Liver (tissue), 9 donors: ENCODE data around the gene MYO7B. TPM values are rescaled to one million over a fixed set of nuclear protein-coding genes. Genes with fewer than 3 reads are reported as not detected.

Experiments
- DNase-seq: peaks from one replicate; pipeline ENCODE4 v3.0.0-alpha.2; 2017; ENCODE audit warnings: low spot score
- H3K27ac ChIP-seq, 2 donors: one replicate each; pipeline ENCODE4 v1.7.0; 2013; ENCODE audit warnings: inconsistent platforms in 2 of 2, low read length in 2 of 2, control low read depth in 1 of 2, low read depth in 1 of 2, mild to moderate bottlenecking in 1 of 2
- H3K27me3 ChIP-seq, 4 donors: one replicate each; pipeline versions ENCODE4 v1.6.1 to v1.7.0; 2013; ENCODE audit warnings: low read length in 3 of 4, inconsistent platforms in 1 of 4, mild to moderate bottlenecking in 1 of 4, moderate library complexity in 1 of 4; ENCODE audit not compliant: control insufficient read depth in 4 of 4, insufficient read depth in 4 of 4
- H3K36me3 ChIP-seq, 4 donors: one replicate each; pipeline versions ENCODE4 v1.6.1 to v1.7.0; 2013; ENCODE audit warnings: low read length in 3 of 4, mild to moderate bottlenecking in 3 of 4, low read depth in 1 of 4, moderate library complexity in 1 of 4; ENCODE audit not compliant: control insufficient read depth in 4 of 4, insufficient read depth in 3 of 4
- H3K4me1 ChIP-seq, 4 donors: one replicate each; pipeline versions ENCODE4 v1.6.1 to v1.7.0; 2013; ENCODE audit warnings: low read length in 3 of 4, mild to moderate bottlenecking in 3 of 4, moderate library complexity in 1 of 4; ENCODE audit not compliant: control insufficient read depth in 4 of 4, insufficient read depth in 4 of 4
- H3K4me3 ChIP-seq, 3 donors: one replicate each; pipeline versions ENCODE4 v1.6.1 to v1.7.0; 2013; ENCODE audit warnings: low read length in 3 of 3, control low read depth in 1 of 3, low read depth in 1 of 3, mild to moderate bottlenecking in 1 of 3
- H3K9ac ChIP-seq, 2 donors: one replicate each; pipeline ENCODE4 v1.7.0; 2013; ENCODE audit warnings: low read length in 2 of 2, mild to moderate bottlenecking in 2 of 2, moderate library complexity in 2 of 2, control low read depth in 1 of 2, low read depth in 1 of 2
- H3K9me3 ChIP-seq, 4 donors: one replicate each; pipeline versions ENCODE4 v1.6.1 to v1.7.0; 2013; ENCODE audit warnings: low read length in 3 of 4; ENCODE audit not compliant: control insufficient read depth in 4 of 4
- EGR1 ChIP-seq, 2 donors: IDR thresholded peaks; 2 replicates each; pipeline ENCODE4 v1.6.1; 2016 to 2018; ENCODE audit warnings: antibody characterized with exemption in 2 of 2, low read depth in 2 of 2
- FOXA1 ChIP-seq: IDR thresholded peaks from 2 replicates; pipeline ENCODE4 v1.6.1; 2016; ENCODE audit warnings: antibody characterized with exemption
- FOXA2 ChIP-seq: IDR thresholded peaks from 2 replicates; pipeline ENCODE4 v1.6.1; 2016; ENCODE audit warnings: antibody characterized with exemption
- GABPA ChIP-seq, 2 donors: IDR thresholded peaks in 1 of 2; conservative IDR thresholded peaks in 1 of 2; 2 replicates each; pipeline ENCODE4 v1.6.1; 2016; ENCODE audit warnings: antibody characterized with exemption in 2 of 2, mild to moderate bottlenecking in 1 of 2, moderate library complexity in 1 of 2
- HNF4A ChIP-seq, 2 donors: conservative IDR thresholded peaks; 2 replicates each; pipeline ENCODE4 v1.6.1; 2016; ENCODE audit warnings: antibody characterized with exemption in 2 of 2, mild to moderate bottlenecking in 2 of 2
- HNF4G ChIP-seq: IDR thresholded peaks from 2 replicates; pipeline ENCODE4 v1.6.1; 2016; ENCODE audit warnings: antibody characterized with exemption
- JUND ChIP-seq, 2 donors: IDR thresholded peaks; 2 replicates each; pipeline ENCODE4 v1.6.1; 2016; ENCODE audit warnings: antibody characterized with exemption in 2 of 2
- NR2F2 ChIP-seq: IDR thresholded peaks from 2 replicates; pipeline ENCODE4 v1.6.1; 2016; ENCODE audit warnings: antibody characterized with exemption
- RAD21 ChIP-seq, 2 donors: IDR thresholded peaks; 2 replicates each; pipeline ENCODE4 v1.6.1; 2016; ENCODE audit warnings: antibody characterized with exemption in 2 of 2, mild to moderate bottlenecking in 2 of 2
- RXRA ChIP-seq, 2 donors: IDR thresholded peaks; 2 replicates each; pipeline ENCODE4 v1.6.1; 2017 to 2018; ENCODE audit warnings: antibody characterized with exemption in 2 of 2, mild to moderate bottlenecking in 1 of 2
- SP1 ChIP-seq: IDR thresholded peaks from 2 replicates; pipeline ENCODE4 v1.6.1; 2018; ENCODE audit warnings: antibody characterized with exemption, mild to moderate bottlenecking
- TAF1 ChIP-seq: conservative IDR thresholded peaks from 2 replicates; pipeline ENCODE4 v1.6.1; 2016; ENCODE audit warnings: antibody characterized with exemption, mild to moderate bottlenecking
- YY1 ChIP-seq: IDR thresholded peaks from 2 replicates; pipeline ENCODE4 v1.6.1; 2016; ENCODE audit warnings: antibody characterized with exemption, mild to moderate bottlenecking
- WGBS: extraction: QIAGEN DNeasy Blood & Tissue Kit; methylation state at CpG from one replicate; pipeline ENCODE4 v1.1.7; 2013; 5-methylcytosine and 5-hydroxymethylcytosine counted together
- polyA plus RNA-seq, 2 donors: library from polyadenylated mRNA; stranded (reverse) in 1 of 2; unstranded in 1 of 2; fragments of 200-250 nt in 1 of 2; fragments of >200 nt in 1 of 2; fragmentation: Nextera tagmentation in 1 of 2; extraction: Ambion mirVana in 1 of 2; gene quantifications; one replicate each; pipeline versions ENCODE4 v1.2.1 to v1.2.3, GENCODE V29; 2013 to 2015
- total RNA-seq, 2 donors: library from RNA; depleted of rRNA; stranded (reverse); fragments of >200 nt; gene quantifications; one replicate each; pipeline ENCODE4 v1.2.3, GENCODE V29; 2014
- TF ChIP-seq, protein P1 (sequence below): IDR thresholded peaks from 2 replicates; pipeline ENCODE4 v1.6.1; 2016; ENCODE audit warnings: antibody characterized with exemption
- TF ChIP-seq, protein P2 (sequence below): IDR thresholded peaks from 2 replicates; pipeline ENCODE4 v1.6.1; 2016; ENCODE audit warnings: antibody characterized with exemption
- TF ChIP-seq, protein P3 (sequence below): IDR thresholded peaks from 2 replicates; pipeline ENCODE4 v1.6.1; 2016; ENCODE audit warnings: antibody characterized with exemption, mild to moderate bottlenecking
- TF ChIP-seq, protein P4 (sequence below): IDR thresholded peaks from 2 replicates; pipeline ENCODE4 v1.6.1; 2016; ENCODE audit warnings: antibody characterized with exemption
- donor health status: healthy.
- donor health status: healthy.
- donor health status: healthy.
- donor health status: healthy.
- donor health status: healthy.

MYO7B gene
- total and polyA plus RNA-seq, 4 donors: 0.15 to 1.1 (median 0.64) TPM

DNA sequence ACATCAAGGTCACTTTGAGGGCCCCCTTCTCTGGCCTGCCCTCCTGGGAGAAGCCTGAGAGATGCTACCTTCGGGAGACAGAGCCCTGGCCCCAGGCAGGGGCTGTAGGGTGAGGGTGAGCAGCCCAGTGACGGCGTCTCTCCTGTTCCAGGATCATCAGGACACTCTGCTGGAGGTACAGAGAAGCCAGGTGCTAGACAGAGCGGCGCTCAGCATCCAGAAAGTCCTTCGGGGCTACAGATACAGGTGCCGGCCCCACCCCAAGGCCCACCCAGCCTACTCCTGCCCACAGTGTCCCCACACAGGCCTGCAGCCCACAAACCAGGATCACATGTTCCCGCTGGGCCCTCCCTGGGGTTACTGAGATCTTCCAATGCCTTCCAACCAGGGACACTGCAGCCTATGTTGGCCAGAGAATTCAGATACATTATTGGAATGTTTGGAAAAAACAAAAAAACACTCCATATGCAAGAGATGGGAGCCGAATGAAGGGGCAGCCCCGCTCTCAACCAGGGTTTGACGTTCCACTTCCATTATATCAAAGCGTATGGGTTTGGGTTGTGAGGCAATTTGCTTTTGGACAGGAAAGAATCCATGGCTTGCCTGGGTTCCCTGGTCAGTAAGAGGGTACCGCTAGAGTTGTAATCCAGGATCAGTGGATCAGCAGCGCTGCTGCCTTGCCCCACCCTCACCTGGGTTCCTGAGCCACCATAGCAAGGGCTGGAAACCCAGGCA lies 61.0 kb downstream of the MYO7B start:
- H3K27ac ChIP-seq: no peak overlapping the region
- no peaks in the 10 kb centered on the region for H3K27me3 ChIP-seq
- no peak overlapping the region for H3K4me3 ChIP-seq
- TF ChIP-seq, protein P1, sequence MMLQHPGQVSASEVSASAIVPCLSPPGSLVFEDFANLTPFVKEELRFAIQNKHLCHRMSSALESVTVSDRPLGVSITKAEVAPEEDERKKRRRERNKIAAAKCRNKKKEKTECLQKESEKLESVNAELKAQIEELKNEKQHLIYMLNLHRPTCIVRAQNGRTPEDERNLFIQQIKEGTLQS: no peak
- TF ChIP-seq JUND (IDR thresholded peaks at IDR 0.05) (no peak), SP1 (no peak), HNF4G (no peak), FOXA2 (no peak), EGR1 (IDR thresholded peaks at IDR 0.05; ENCODE audit: low read depth in 2 of 2) (no peak), GABPA (IDR thresholded peaks at IDR 0.05 in 1 of 2, conservative IDR thresholded peaks at IDR 0.05 in 1 of 2) (no peak), YY1 (no peak), FOXA1 (no peak), RXRA (IDR thresholded peaks at IDR 0.05) (no peak), NR2F2 (no peak)
- TF ChIP-seq, protein P2, sequence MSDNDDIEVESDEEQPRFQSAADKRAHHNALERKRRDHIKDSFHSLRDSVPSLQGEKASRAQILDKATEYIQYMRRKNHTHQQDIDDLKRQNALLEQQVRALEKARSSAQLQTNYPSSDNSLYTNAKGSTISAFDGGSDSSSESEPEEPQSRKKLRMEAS: no peak
- TF ChIP-seq, protein P3, sequence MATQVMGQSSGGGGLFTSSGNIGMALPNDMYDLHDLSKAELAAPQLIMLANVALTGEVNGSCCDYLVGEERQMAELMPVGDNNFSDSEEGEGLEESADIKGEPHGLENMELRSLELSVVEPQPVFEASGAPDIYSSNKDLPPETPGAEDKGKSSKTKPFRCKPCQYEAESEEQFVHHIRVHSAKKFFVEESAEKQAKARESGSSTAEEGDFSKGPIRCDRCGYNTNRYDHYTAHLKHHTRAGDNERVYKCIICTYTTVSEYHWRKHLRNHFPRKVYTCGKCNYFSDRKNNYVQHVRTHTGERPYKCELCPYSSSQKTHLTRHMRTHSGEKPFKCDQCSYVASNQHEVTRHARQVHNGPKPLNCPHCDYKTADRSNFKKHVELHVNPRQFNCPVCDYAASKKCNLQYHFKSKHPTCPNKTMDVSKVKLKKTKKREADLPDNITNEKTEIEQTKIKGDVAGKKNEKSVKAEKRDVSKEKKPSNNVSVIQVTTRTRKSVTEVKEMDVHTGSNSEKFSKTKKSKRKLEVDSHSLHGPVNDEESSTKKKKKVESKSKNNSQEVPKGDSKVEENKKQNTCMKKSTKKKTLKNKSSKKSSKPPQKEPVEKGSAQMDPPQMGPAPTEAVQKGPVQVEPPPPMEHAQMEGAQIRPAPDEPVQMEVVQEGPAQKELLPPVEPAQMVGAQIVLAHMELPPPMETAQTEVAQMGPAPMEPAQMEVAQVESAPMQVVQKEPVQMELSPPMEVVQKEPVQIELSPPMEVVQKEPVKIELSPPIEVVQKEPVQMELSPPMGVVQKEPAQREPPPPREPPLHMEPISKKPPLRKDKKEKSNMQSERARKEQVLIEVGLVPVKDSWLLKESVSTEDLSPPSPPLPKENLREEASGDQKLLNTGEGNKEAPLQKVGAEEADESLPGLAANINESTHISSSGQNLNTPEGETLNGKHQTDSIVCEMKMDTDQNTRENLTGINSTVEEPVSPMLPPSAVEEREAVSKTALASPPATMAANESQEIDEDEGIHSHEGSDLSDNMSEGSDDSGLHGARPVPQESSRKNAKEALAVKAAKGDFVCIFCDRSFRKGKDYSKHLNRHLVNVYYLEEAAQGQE: no peak
- H3K9ac ChIP-seq: no peak overlapping the region
- no peaks in the 10 kb centered on the region for H3K9me3 ChIP-seq
- 95% methylated on average over 14 of the region's 14 CpGs for WGBS
- no peaks in the 10 kb centered on the region for H3K4me1 ChIP-seq
- H3K36me3 ChIP-seq: no peaks in the 10 kb centered on the region
- no peak for DNase-seq

DNA sequence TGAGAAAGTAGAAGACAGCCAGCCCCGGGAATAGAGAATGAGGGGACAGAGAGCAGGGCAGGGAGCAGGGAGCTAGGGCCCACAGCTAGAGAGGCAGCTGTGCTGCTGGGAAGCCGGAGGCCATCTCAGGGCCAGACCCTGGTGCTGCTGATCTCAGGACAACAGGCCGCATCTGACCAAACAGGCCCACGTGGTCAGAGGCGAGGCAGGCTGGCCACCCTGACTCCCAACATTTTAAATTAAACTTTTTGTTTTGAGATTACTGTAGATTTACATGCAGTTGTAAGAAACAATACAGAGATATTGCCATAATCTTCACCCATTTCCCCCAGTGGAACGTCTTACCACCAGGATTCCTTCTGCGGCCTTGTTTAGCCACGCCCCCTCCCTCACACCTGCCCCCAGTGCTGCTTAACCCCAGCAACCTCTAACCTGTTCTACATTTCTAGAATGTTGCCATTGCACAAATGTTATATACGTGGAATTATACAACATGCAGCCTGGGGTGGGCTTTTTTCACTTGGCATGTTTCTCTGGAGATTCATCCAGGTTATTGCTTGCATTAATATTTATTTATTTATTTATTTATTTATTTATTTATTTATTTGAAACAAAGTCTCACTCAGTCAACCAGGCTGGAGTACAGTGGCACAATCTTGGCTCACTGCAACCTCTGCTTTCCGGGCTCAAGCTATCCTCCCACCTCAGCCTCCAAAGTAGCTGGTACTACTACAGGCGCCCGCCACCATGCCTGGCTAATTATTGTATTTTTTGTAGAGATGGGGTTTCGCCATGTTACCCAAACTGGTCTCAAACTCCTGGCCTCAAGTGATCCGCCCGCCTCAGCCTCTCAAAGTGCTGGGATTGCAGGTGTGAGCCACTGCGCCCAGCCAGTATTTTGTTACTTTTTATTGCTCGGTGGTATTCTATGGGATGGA lies 61.8 kb downstream of the MYO7B start:
- H3K27me3 ChIP-seq: no peaks in the 10 kb centered on the region
- H3K9me3 ChIP-seq: peaks cover 0 to 3% (median 0%) of the 10 kb centered on the region in 4 donors
- no peak overlapping the region for H3K9ac ChIP-seq
- WGBS: 89% methylated on average over 17 of the region's 17 CpGs
- DNase-seq: no peak
- no peaks in the 10 kb centered on the region for H3K4me1 ChIP-seq
- H3K36me3 ChIP-seq: no peaks in the 10 kb centered on the region
- H3K27ac ChIP-seq: no peak overlapping the region
- no peak overlapping the region for H3K4me3 ChIP-seq
- TF ChIP-seq RAD21 (IDR thresholded peaks at IDR 0.05) (no peak), GABPA (IDR thresholded peaks at IDR 0.05 in 1 of 2, conservative IDR thresholded peaks at IDR 0.05 in 1 of 2) (no peak), SP1 (no peak), TAF1 (no peak), HNF4G (no peak), FOXA2 (no peak), RXRA (IDR thresholded peaks at IDR 0.05) (no peak), YY1 (no peak), HNF4A (conservative IDR thresholded peaks at IDR 0.05) (no peak), FOXA1 (no peak), JUND (IDR thresholded peaks at IDR 0.05) (no peak)
- TF ChIP-seq, protein P4, sequence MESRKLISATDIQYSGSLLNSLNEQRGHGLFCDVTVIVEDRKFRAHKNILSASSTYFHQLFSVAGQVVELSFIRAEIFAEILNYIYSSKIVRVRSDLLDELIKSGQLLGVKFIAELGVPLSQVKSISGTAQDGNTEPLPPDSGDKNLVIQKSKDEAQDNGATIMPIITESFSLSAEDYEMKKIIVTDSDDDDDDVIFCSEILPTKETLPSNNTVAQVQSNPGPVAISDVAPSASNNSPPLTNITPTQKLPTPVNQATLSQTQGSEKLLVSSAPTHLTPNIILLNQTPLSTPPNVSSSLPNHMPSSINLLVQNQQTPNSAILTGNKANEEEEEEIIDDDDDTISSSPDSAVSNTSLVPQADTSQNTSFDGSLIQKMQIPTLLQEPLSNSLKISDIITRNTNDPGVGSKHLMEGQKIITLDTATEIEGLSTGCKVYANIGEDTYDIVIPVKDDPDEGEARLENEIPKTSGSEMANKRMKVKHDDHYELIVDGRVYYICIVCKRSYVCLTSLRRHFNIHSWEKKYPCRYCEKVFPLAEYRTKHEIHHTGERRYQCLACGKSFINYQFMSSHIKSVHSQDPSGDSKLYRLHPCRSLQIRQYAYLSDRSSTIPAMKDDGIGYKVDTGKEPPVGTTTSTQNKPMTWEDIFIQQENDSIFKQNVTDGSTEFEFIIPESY: no peak
- TF ChIP-seq, protein P2: no peak
- TF ChIP-seq, protein P3: no peak
